Tibial nerve (tissue), 4 donors: Measurements from ENCODE around the gene HS1BP3.

ENCODE experiments used
- CTCF ChIP-seq, 5 experiments: fragments of 200-600 bp in 3 of 5; fragments of 450-650 bp in 2 of 5; sonication (generic) in 3 of 5; IDR thresholded peaks; one replicate each; pipeline ENCODE4 v1.5.1; 2016 to 2019; ENCODE audit warnings: antibody characterized with exemption in 5 of 5, mild to moderate bottlenecking in 3 of 5, moderate library complexity in 2 of 5
- EP300 ChIP-seq, 2 donors: sonication (generic); formaldehyde crosslinking; IDR thresholded peaks; one replicate each; pipeline ENCODE4 v1.6.1; 2017; ENCODE audit warnings: antibody characterized with exemption in 2 of 2, mild to moderate bottlenecking in 1 of 2
- POLR2A ChIP-seq, 2 donors: fragments of 450-650 bp; IDR thresholded peaks; one replicate each; pipeline ENCODE4 v1.6.1; 2017; ENCODE audit warnings: antibody characterized with exemption in 2 of 2, mild to moderate bottlenecking in 2 of 2, moderate library complexity in 2 of 2

GRCh38 chr2:20633001-20633400 lies 17.9 kb downstream of the HS1BP3 start:
- no peak for TF ChIP-seq CTCF (IDR thresholded peaks at IDR 0.05)
- no peak for TF ChIP-seq POLR2A (IDR thresholded peaks at IDR 0.05)
- TF ChIP-seq EP300 (IDR thresholded peaks at IDR 0.05), result no peak
